K562 (cell line): ENCODE data around the gene CLEC2L. TPM values are rescaled to one million over a fixed set of nuclear protein-coding genes. Genes with fewer than 3 reads are reported as not detected.

Experiments used
- ATAC-seq: fragments of 200-7000 bp; cut with Tn5 transposase; 3 replicates; pipeline ENCODE4 v1.9.1; 2020; ENCODE audit warnings: moderate library complexity
- BruUV-seq: library from RNA; stranded (reverse); fragments of 400-500 nt; replicated peaks from 2 replicates; lab custom pipeline; 2021; lab: Mats Ljungman, UMichigan
- CTCF ChIA-PET: fragments of 300-600 bp; formaldehyde crosslinking; extraction: SDS; loops from one replicate; lab custom pipeline; 2021; ENCODE audit warnings: low intra/inter-chr PET ratio; lab: Yijun Ruan, JAX
- POLR2A ChIA-PET: fragments of 300-600, 350-650 bp; sonication (Branson Sonifier 250); formaldehyde crosslinking; extraction: SDS; loops from one replicate; lab custom pipeline; 2021; ENCODE audit warnings: antibody characterized with exemption, inconsistent platforms; lab: Yijun Ruan, JAX
- DNase-seq, 4 experiments: peaks; one replicate each; pipeline versions ENCODE4 v3.0.0 to v3.0.0-alpha.2; 2011 to 2018; ENCODE audit warnings: low spot score in 3 of 4, mixed read lengths in 3 of 4; ENCODE audit errors: extremely low read depth in 1 of 4
- FAIRE-seq: peaks from 2 replicates; lab custom pipeline; 2011; peaks lifted over from hg19 to GRCh38; lab: Jason Lieb, UNC
- H2AFZ ChIP-seq: 2 replicates; pipeline ENCODE4 v1.6.0; 2011; ENCODE audit warnings: low read depth, low read length, control low read depth, inconsistent platforms
- H3K27ac ChIP-seq: fragments of 200-600 bp; 3 replicates; pipeline ENCODE4 v1.8.0; 2011; ENCODE audit warnings: low read depth, mild to moderate bottlenecking, control low read depth, inconsistent platforms, low read length, moderate library complexity, mixed read lengths; ENCODE audit errors: extremely low read depth
- H3K27me3 ChIP-seq, 2 experiments: fragments of 300-600 bp in 1 of 2; 2 replicates in 1 of 2; 3 replicates in 1 of 2; pipeline versions ENCODE4 v1.6.0 to v1.8.0; 2011; ENCODE audit warnings: inconsistent platforms in 2 of 2, low read length in 2 of 2, mild to moderate bottlenecking in 1 of 2, mixed read lengths in 1 of 2, moderate library complexity in 1 of 2; ENCODE audit not compliant: control insufficient read depth in 2 of 2, insufficient read depth in 2 of 2
- H3K36me3 ChIP-seq: fragments of 300-600 bp; 3 replicates; pipeline ENCODE4 v1.8.0; 2011; ENCODE audit warnings: mild to moderate bottlenecking, low read length, inconsistent platforms; ENCODE audit not compliant: control insufficient read depth, insufficient read depth
- H3K4me1 ChIP-seq, 2 experiments: fragments of 200-600 bp in 1 of 2; replicated peaks in 1 of 2; 2 replicates in 1 of 2; 3 replicates in 1 of 2; pipeline versions ENCODE4 v1.5.1 to v1.8.0; 2011; ENCODE audit warnings: inconsistent platforms in 2 of 2, low read length in 2 of 2, mild to moderate bottlenecking in 1 of 2, mixed read lengths in 1 of 2, moderate library complexity in 1 of 2; ENCODE audit not compliant: control insufficient read depth in 2 of 2, insufficient read depth in 2 of 2
- H3K4me2 ChIP-seq: 2 replicates; pipeline ENCODE4 v1.6.1; 2011; ENCODE audit warnings: low read length, control low read depth, inconsistent platforms, mixed read lengths; ENCODE audit not compliant: insufficient read depth
- H3K4me3 ChIP-seq: fragments of 200-600 bp; sonication (generic), shearing (Covaris generic); 2 replicates; pipeline ENCODE4 v1.5.1; 2016; ENCODE audit warnings: control low read depth, inconsistent platforms
- H3K79me2 ChIP-seq: fragments of 200-600 bp; 3 replicates; pipeline ENCODE4 v1.8.0; 2011; ENCODE audit warnings: low read length, inconsistent platforms; ENCODE audit not compliant: control insufficient read depth, insufficient read depth
- H3K9ac ChIP-seq, 2 experiments: 2 replicates each; pipeline versions ENCODE4 v1.6.0 to v1.6.1; 2011; ENCODE audit warnings: low read depth in 2 of 2, low read length in 2 of 2, control low read depth in 1 of 2, inconsistent platforms in 1 of 2, mild to moderate bottlenecking in 1 of 2, mixed read lengths in 1 of 2; ENCODE audit not compliant: insufficient read depth in 1 of 2
- H3K9me1 ChIP-seq: one replicate; pipeline ENCODE4 v1.6.0; 2011; ENCODE audit warnings: inconsistent platforms, mild to moderate bottlenecking, low read length, moderate library complexity; ENCODE audit not compliant: control insufficient read depth, insufficient read depth
- H3K9me3 ChIP-seq: replicated peaks from 2 replicates; pipeline ENCODE4 v1.5.1; 2011; ENCODE audit warnings: low read depth, low read length, inconsistent platforms; ENCODE audit not compliant: control insufficient read depth, insufficient read depth
- H4K20me1 ChIP-seq: replicated peaks from 2 replicates; pipeline ENCODE4 v1.6.1; 2011; ENCODE audit warnings: low read length, inconsistent platforms, mixed read lengths; ENCODE audit not compliant: control insufficient read depth, insufficient read depth
- BRD9 ChIP-seq: fragments of 450-650 bp; IDR thresholded peaks from 2 replicates; pipeline ENCODE4 v1.6.1; 2018; ENCODE audit warnings: low read depth; ENCODE audit not compliant: partially characterized antibody
- DIDO1 ChIP-seq: fragments of 450-650 bp; IDR thresholded peaks from 2 replicates; pipeline ENCODE4 v1.6.1; 2016; ENCODE audit warnings: low read depth, missing biosample characterization, missing genetic modification characterization
- E2F5 ChIP-seq: sonication (generic); formaldehyde crosslinking; IDR thresholded peaks from 2 replicates; pipeline ENCODE4 v1.8.0; 2022; ENCODE audit warnings: mild to moderate bottlenecking, missing genetic modification reagents
- MITF ChIP-seq: IDR thresholded peaks from 2 replicates; pipeline ENCODE4 v1.6.1; 2014; ENCODE audit warnings: antibody characterized with exemption
- NR1H2 ChIP-seq: sonication (generic); formaldehyde crosslinking; IDR thresholded peaks from 2 replicates; pipeline ENCODE4 v1.4.0; 2020; ENCODE audit warnings: mild to moderate bottlenecking, missing genetic modification reagents
- RBM39 ChIP-seq: fragments of 200-400 bp; formaldehyde crosslinking; optimal IDR thresholded peaks from 2 replicates; pipeline ENCODE3; 2018; ENCODE audit warnings: low read depth, low read length
- ZBTB8A ChIP-seq: fragments of 450-650 bp; IDR thresholded peaks from 2 replicates; pipeline ENCODE4 v1.6.1; 2018; ENCODE audit warnings: mild to moderate bottlenecking, moderate library complexity; ENCODE audit not compliant: partially characterized antibody
- WGBS: fragments of 100-300 bp; shearing (Covaris generic); methylation state at CpG from one replicate; pipeline ENCODE4 v1.1.6; 2016; ENCODE audit warnings: low coverage, mixed read lengths; ENCODE audit not compliant: insufficient coverage; ENCODE audit errors: missing lambda C conversion rate; 5-methylcytosine and 5-hydroxymethylcytosine counted together
- in situ Hi-C: fragments of 300-500 bp; cut with MboI; formaldehyde crosslinking; loops from 4 replicates; pipeline ENCODE4 v1.15.0; 2018; ENCODE audit warnings: inconsistent platforms, mixed read lengths
- intact Hi-C: fragments of 100-400 bp; cut with micrococcal nuclease; formaldehyde crosslinking; loops from 2 replicates; pipeline ENCODE4 v1.14.2; 2022
- polyA plus RNA-seq, 8 experiments: library from polyadenylated mRNA; depleted of rRNA in 4 of 8; stranded (reverse) in 5 of 8; unstranded in 3 of 8; fragments of >200 nt; fragmentation: Nextera tagmentation in 2 of 8; fragmentation: Illumina TruSeq in 1 of 8; extraction: Ambion mirVana in 2 of 8; extraction: Trizol in 1 of 8; gene quantifications; 2 replicates each; pipeline versions ENCODE4 v1.2.1 to v1.2.3, GENCODE V29; 2011 to 2014; ENCODE audit warnings: inconsistent platforms in 1 of 8, missing spikeins in 1 of 8
- total RNA-seq, 7 experiments: library from RNA; depleted of rRNA in 6 of 7; stranded (reverse); fragments of >200 nt in 6 of 7; fragmentation: Illumina TruSeq in 2 of 7; extraction: Trizol in 2 of 7; gene quantifications; 2 replicates each; pipeline versions ENCODE4 v1.2.1 to v1.2.3, GENCODE V29; 2011 to 2021; ENCODE audit warnings: low replicate concordance in 1 of 7

CLEC2L gene
- total and polyA plus RNA-seq, 9 of the 15 experiments (the other 6 are each of a cell fraction or from before 2014, with no cell fraction given), result 0.84 to 5.5 (median 1.8) TPM

DNA sequence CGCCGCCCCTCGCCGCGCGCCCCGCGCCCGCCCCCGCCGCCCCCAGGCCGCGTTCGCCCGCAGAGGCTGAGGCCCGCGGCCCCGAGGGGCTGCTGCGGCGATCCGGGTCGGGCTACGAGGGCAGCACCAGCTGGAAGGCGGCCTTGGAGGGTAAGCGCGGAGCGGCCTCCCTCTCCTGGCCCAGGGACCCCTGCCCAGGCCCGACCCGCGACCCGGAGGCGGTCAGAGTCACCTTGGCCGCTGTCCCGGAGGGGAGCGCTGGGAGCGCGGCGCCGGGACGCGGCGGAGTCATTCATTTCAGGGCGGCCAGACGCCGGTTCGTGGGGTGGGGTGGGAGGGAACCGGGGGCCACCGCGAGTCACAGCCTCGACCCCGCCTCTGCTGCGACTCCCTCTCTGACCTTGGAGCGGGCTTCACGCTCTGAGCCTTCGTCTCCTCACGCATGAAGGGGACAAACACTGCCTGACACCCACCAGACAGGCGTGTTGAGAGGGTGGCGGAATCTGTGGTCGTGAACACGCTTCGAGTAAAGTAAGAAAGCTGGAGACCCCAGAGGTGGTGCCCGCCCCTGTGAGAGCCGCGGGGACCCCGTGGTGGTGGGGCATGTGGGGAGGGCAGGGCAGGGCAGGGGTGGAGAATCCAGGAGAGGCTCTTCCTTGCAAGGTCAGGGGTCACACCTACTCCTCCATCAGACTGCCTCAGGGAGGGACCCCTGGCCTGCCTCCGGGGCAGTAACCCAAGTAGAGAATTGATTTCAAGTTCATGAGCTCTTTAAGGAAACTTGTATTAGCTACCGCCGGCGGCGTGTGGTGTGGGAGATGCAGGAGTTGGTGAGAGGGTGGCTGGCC, 707 bp downstream of the CLEC2L start:
- H3K27ac ChIP-seq, result no peak overlapping the region
- TF ChIP-seq E2F5 (CRISPR knock-in tag), result no peak
- TF ChIP-seq MITF, result no peak
- TF ChIP-seq NR1H2, result no peak
- no peak for TF ChIP-seq DIDO1 (tag)
- TF ChIP-seq RBM39, result no peak
- no peak for TF ChIP-seq ZBTB8A
- TF ChIP-seq BRD9, result no peak
- TF ChIP-seq, all 486 proteins: peak for 0
- Histone ChIP-seq H3K4me1 (peaks cover 0 to 15% of the 10 kb centered on the region in 2 experiments; a peak in 2 of 5 replicates), H3K27me3 (peaks cover 39 to 61% of the 10 kb centered on the region in 2 experiments), H4K20me1 (peaks cover 5% of the 10 kb centered on the region; the same call in 1 of the 2 replicates), H3K9me3 (no peaks in the 10 kb centered on the region; the same call in 1 of the 2 replicates), H3K9ac (no peak overlapping the region), H3K9me1 (no peaks in the 10 kb centered on the region), H2AFZ (no peak overlapping the region), H3K4me3 (no peak overlapping the region), H3K4me2 (no peak overlapping the region), H3K36me3 (no peaks in the 10 kb centered on the region), H3K79me2 (no peaks in the 10 kb centered on the region)
- no TSS peak for BruUV-seq
- ChIA-PET CTCF (no interaction called here), POLR2A (interaction anchor here (0.7 to 0.9 kb wide), 3 partner anchors 22 to 817 kb away, joined by 3 read pairs; no protein-coding TSS in a partner anchor)
- 11% methylated on average over 39 of the region's 70 CpGs for WGBS
- no peak for DNase-seq
- no peak for FAIRE-seq
- in situ Hi-C loops (no loop called here), intact Hi-C loops (no loop called here)
- no peak for ATAC-seq
